ENCODE measurements around the gene VTCN1. TPM values are rescaled to one million over a fixed set of nuclear protein-coding genes. Genes with fewer than 3 reads are reported as not detected.

VTCN1 gene
- polyA plus RNA-seq, 2 of the 4 experiments (the other 2 are of a cell fraction), result 0.04 to 0.18 TPM

- no peak for TF ChIP-seq MYC (IDR thresholded peaks at IDR 0.05; ENCODE audit: borderline replicate concordance, low read length)
- no peak for TF ChIP-seq CTCF (IDR thresholded peaks at IDR 0.05)
- no peak for TF ChIP-seq HOXB13 (CRISPR knock-in tag; IDR thresholded peaks at IDR 0.05; ENCODE audit: low read depth)
- no peak for TF ChIP-seq POLR2A (IDR thresholded peaks at IDR 0.05; ENCODE audit: low read length)
Observed at GRCh38 chr1:117130526-117130925, 80.2 kb downstream of the VTCN1 start (continued).

- DNase-seq (ENCODE audit: low read depth in 1 of 2, low spot score in 1 of 2) (peak; percentile 22 to 23), FAIRE-seq (no peak), ATAC-seq (peak in 1 of 2 experiments; percentile 68; a peak in 3 of 6 replicates)
- Histone ChIP-seq H3K27ac (peak overlapping the region in 1 of 2 experiments; percentile 44; a peak in 1 of 6 replicates), H3K4me3 (no peak overlapping the region), H3K4me1 (peaks cover 4% of the 10 kb centered on the region; the same call in 1 of the 3 replicates), H3K9me3 (no peaks in the 10 kb centered on the region), H3K4me2 (peak overlapping the region; percentile 55)
- CTCF ChIA-PET, result interaction anchor here (0.7 to 4.0 kb wide), 29 partner anchors 10 to 406 kb away, joined by 3 to 52 read pairs (median 4); partner anchors contain the start of genes TTF2 and VTCN1
- TF ChIP-seq MAZ (IDR thresholded peaks at IDR 0.05; ENCODE audit: borderline replicate concordance, low read depth, low read length), result no peak
- no peak for TF ChIP-seq POLR2AphosphoS2 (conservative IDR thresholded peaks at IDR 0.05; ENCODE audit: low read length)
- TF ChIP-seq ZC3H11A (IDR thresholded peaks at IDR 0.05), result no peak
- TF ChIP-seq ZNF302 (CRISPR knock-in tag; IDR thresholded peaks at IDR 0.05), result no peak
- TF ChIP-seq ZFP36 (IDR thresholded peaks at IDR 0.05; ENCODE audit: borderline replicate concordance, partially characterized antibody), result no peak
- TF ChIP-seq CTCF (IDR thresholded peaks at IDR 0.05), result peak; percentile 54
- TF ChIP-seq USF2 (IDR thresholded peaks at IDR 0.05), result no peak
- TF ChIP-seq HES2 (IDR thresholded peaks at IDR 0.05), result no peak
- TF ChIP-seq HOXB5 (CRISPR knock-in tag; IDR thresholded peaks at IDR 0.05), result no peak
- no peak for TF ChIP-seq JUN (IDR thresholded peaks at IDR 0.05)
- peak; percentile 53; the same call in 2 of the 3 replicates for TF ChIP-seq SMC3 (IDR thresholded peaks at IDR 0.05)
- no peak for TF ChIP-seq SREBF2 (IDR thresholded peaks at IDR 0.05)
- TF ChIP-seq RAD21 (conservative IDR thresholded peaks at IDR 0.05 in 1 of 2, IDR thresholded peaks at IDR 0.05 in 1 of 2), result peak; percentile 32 to 46; a peak in 4 of 5 replicates
- POLR2A ChIA-PET, result no interaction called here
- WGBS (ENCODE audit: missing lambda C conversion rate), result 22% methylated on average over 5 of the region's 5 CpGs
Observed at GRCh38 chr1:117128323-117129079, 82.2 kb downstream of the VTCN1 start.

GRCh38 chr1:117127795-117128194, 82.9 kb downstream of the VTCN1 start:
- Histone ChIP-seq H3K4me1 (peaks cover 4% of the 10 kb centered on the region; the same call in 1 of the 3 replicates), H3K9me3 (no peaks in the 10 kb centered on the region), H3K4me3 (no peak overlapping the region), H3K4me2 (no peak overlapping the region), H3K27ac (no peak overlapping the region)
- DNase-seq (ENCODE audit: low read depth in 1 of 2, low spot score in 1 of 2) (no peak), ATAC-seq (no peak), FAIRE-seq (no peak)
- ChIA-PET POLR2A (no interaction called here), CTCF (interaction anchor here (0.7 to 4.0 kb wide), 17 partner anchors 9 to 390 kb away, joined by 3 to 52 read pairs (median 4); no protein-coding TSS in a partner anchor)
- no peak for TF ChIP-seq NFE2L2 (conservative IDR thresholded peaks at IDR 0.05; ENCODE audit: low read length)

All from A549 (cell line).